HG03432 (cell line): ENCODE data around the gene HERC2.

ENCODE experiments used
- ATAC-seq: cut with Tn5 transposase; IDR thresholded peaks from one replicate; pipeline ENCODE4 v1.9.1; 2021; ENCODE audit warnings: mild to moderate bottlenecking, moderate library complexity; ENCODE audit not compliant: unreplicated experiment

HERC2 gene

GRCh38 chr15:28099555-28100140 is 222.3 kb downstream of the HERC2 start:
- no peak for ATAC-seq

- no peak for ATAC-seq
Observed at GRCh38 chr15:28098766-28099554, 223.0 kb downstream of the HERC2 start, which contains the start of gene OCA2. OCA2 (minus strand) TSS chr15:28099315; CDS start chr15:28081874, 17,441 bp downstream.

GRCh38 chr15:28098360-28098765 is 223.6 kb downstream of the HERC2 start:
- no peak for ATAC-seq

GRCh38 chr15:28097656-28098359 is 224.2 kb downstream of the HERC2 start:
- no peak for ATAC-seq

GRCh38 chr15:28096670-28097431 is 225.1 kb downstream of the HERC2 start:
- no peak for ATAC-seq

GRCh38 chr15:28096411-28096669 is 225.6 kb downstream of the HERC2 start:
- ATAC-seq: peak; percentile 11

GRCh38 chr15:28094732-28095521 is 227.1 kb downstream of the HERC2 start:
- ATAC-seq: no peak

GRCh38 chr15:28093752-28094535 is 228.0 kb downstream of the HERC2 start:
- no peak for ATAC-seq

- no peak for ATAC-seq
Observed at GRCh38 chr15:28091313-28091712, 230.7 kb downstream of the HERC2 start.

- peak; percentile 99 for ATAC-seq
Observed at GRCh38 chr15:28086175-28086703, 235.7 kb downstream of the HERC2 start.

- ATAC-seq: peak; percentile 17
Observed at GRCh38 chr15:28085489-28086174, 236.3 kb downstream of the HERC2 start.

GRCh38 chr15:28084547-28084946 is 237.4 kb downstream of the HERC2 start:
- ATAC-seq: no peak

- ATAC-seq: no peak
Observed at GRCh38 chr15:28082891-28083684, 238.9 kb downstream of the HERC2 start.

GRCh38 chr15:28081594-28081993 is 240.4 kb downstream of the HERC2 start:
- ATAC-seq: no peak

GRCh38 chr15:28080386-28080785 is 241.6 kb downstream of the HERC2 start:
- no peak for ATAC-seq

GRCh38 chr15:28079313-28079969 is 242.5 kb downstream of the HERC2 start:
- no peak for ATAC-seq

- ATAC-seq: no peak
Observed at GRCh38 chr15:28078191-28078719, 243.7 kb downstream of the HERC2 start.
